ENCODE measurements around the gene SGF29. TPM values are rescaled to one million over a fixed set of nuclear protein-coding genes. Genes with fewer than 3 reads are reported as not detected.

SGF29 gene
- total and polyA plus RNA-seq, 9 donors: 28.5 to 59.8 (median 42.5) TPM

- intact Hi-C loops (cut with DNase I): loop anchor here in 1 of 4 donors (5.0 kb wide), 1 partner anchor 47 kb away; the partner anchor contains the start of genes APOBR and CLN3
- peak; percentile 96 to 99 (median 98) for DNase-seq
Observed at GRCh38 chr16:28538733-28539596, 14.8 kb upstream of the SGF29 start, which contains the start of gene NUPR1. TSS of gene NUPR1 (minus strand) at chr16:28538974. CDS start at chr16:28538907, 67 bp downstream.

GRCh38 chr16:28540346-28540745 is 13.4 kb upstream of the SGF29 start:
- Histone ChIP-seq H3K4me1 (ENCODE audit: insufficient read depth) (peaks cover 18% of the 10 kb centered on the region), H3K36me3 (no peaks in the 10 kb centered on the region), H3K27me3 (no peaks in the 10 kb centered on the region), H3K4me3 (no peak overlapping the region), H3K9me3 (no peaks in the 10 kb centered on the region), H3K27ac (peak overlapping the region in 1 of 2 donors; percentile 91)
- 35 to 54% (median 48%) methylated on average over 3 of the region's 3 CpGs for WGBS, 3 donors
- no peak for DNase-seq
- intact Hi-C loops (cut with DNase I): loop anchor here in 2 of 4 donors (10.0 kb wide), 1 partner anchor 46 kb away; the partner anchor contains the start of genes APOBR (in 2 of the 2) and CLN3 (in 2 of the 2)
- TF ChIP-seq POLR2A (IDR thresholded peaks at IDR 0.05): no peak

More at GRCh38 chr16:28538733-28539596, 14.8 kb upstream of the SGF29 start, which contains the start of gene NUPR1:
- TF ChIP-seq CTCF (IDR thresholded peaks at IDR 0.05) (no peak), EP300 (IDR thresholded peaks at IDR 0.05) (no peak), POLR2A (IDR thresholded peaks at IDR 0.05) (peak; percentile 88)
- Histone ChIP-seq H3K36me3 (no peaks in the 10 kb centered on the region), H3K9me3 (peaks cover 0 to 2% of the 10 kb centered on the region in 2 donors), H3K4me1 (ENCODE audit: insufficient read depth) (peaks cover 18% of the 10 kb centered on the region), H3K4me3 (peak within 1 kb of the TSS; percentile 42), H3K27ac (peak within 1 kb of the TSS; percentile 91 to 96), H3K27me3 (no peaks in the 10 kb centered on the region)
- WGBS, 3 donors: 3 to 5% (median 5%) methylated on average over 22 of the region's 22 CpGs

DNA sequence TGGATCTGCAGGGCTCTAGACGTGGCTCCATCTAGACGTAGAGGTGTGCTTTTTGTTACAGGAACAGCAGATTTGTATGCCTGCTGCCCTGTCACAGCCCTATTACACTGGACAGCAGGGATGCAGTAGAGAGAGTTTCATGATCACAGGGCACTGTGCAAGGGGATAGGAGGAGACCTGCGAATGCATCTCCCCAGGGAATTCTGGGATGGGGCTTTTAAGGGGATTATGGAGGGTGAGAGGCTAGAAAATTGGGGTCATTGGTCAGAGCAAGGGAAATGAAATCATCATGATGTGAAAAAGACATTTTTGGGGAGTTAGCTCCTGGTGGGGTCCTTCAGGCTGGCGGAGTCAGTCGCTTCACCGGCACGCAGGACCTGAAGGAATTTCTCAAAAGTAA is 11.1 kb upstream of the SGF29 start:
- intact Hi-C loops (cut with DNase I): loop anchor here in 2 of 4 donors (10.0 kb wide), 1 partner anchor 48 kb away; the partner anchor contains the start of genes APOBR (in 2 of the 2) and CLN3 (in 2 of the 2)
- H3K9me3 ChIP-seq: no peaks in the 10 kb centered on the region
- TF ChIP-seq CTCF (IDR thresholded peaks at IDR 0.05): no peak
- TF ChIP-seq POLR2A (IDR thresholded peaks at IDR 0.05): no peak
- TF ChIP-seq EP300 (IDR thresholded peaks at IDR 0.05): no peak
- H3K4me1 ChIP-seq (ENCODE audit: insufficient read depth): peaks cover 7% of the 10 kb centered on the region
- no peak overlapping the region for H3K27ac ChIP-seq
- no peaks in the 10 kb centered on the region for H3K36me3 ChIP-seq
- H3K4me3 ChIP-seq: no peak overlapping the region
- no peaks in the 10 kb centered on the region for H3K27me3 ChIP-seq
- 83 to 87% (median 84%) methylated on average over 7 of the region's 7 CpGs for WGBS, 3 donors
- DNase-seq: no peak

- Histone ChIP-seq H3K27ac (no peak overlapping the region), H3K4me3 (no peak overlapping the region), H3K9me3 (no peaks in the 10 kb centered on the region), H3K4me1 (ENCODE audit: insufficient read depth) (peaks cover 3% of the 10 kb centered on the region), H3K27me3 (no peaks in the 10 kb centered on the region), H3K36me3 (no peaks in the 10 kb centered on the region)
- DNase-seq: no peak
- intact Hi-C loops (cut with DNase I): loop anchor here in 2 of 4 donors (10.0 kb wide), 1 partner anchor 48 kb away; the partner anchor contains the start of genes APOBR (in 2 of the 2) and CLN3 (in 2 of the 2)
- WGBS, 3 donors: 73 to 74% (median 74%) methylated on average over 7 of the region's 7 CpGs
- TF ChIP-seq CTCF (IDR thresholded peaks at IDR 0.05) (no peak), POLR2A (IDR thresholded peaks at IDR 0.05) (no peak), EP300 (IDR thresholded peaks at IDR 0.05) (no peak)
Observed at GRCh38 chr16:28543072-28543471, 10.6 kb upstream of the SGF29 start.

Measured in ovary (tissue), 9 donors.